GM10266 (cell line): ENCODE data around the gene FAM229A.

Source experiments
- DNase-seq: peaks from one replicate; pipeline ENCODE4 v3.0.0; 2012; ENCODE audit errors: extremely low spot score
- CTCF ChIP-seq: IDR thresholded peaks from 2 replicates; pipeline ENCODE4 v1.5.1; 2012; ENCODE audit warnings: mild to moderate bottlenecking, low read depth; ENCODE audit not compliant: control insufficient read depth, insufficient read depth; ENCODE audit errors: missing control alignments

FAM229A gene

GRCh38 chr1:32338637-32339145, 23.6 kb downstream of the FAM229A start:
- DNase-seq, result no peak
- TF ChIP-seq CTCF, result no peak

GRCh38 chr1:32337855-32338636, 24.2 kb downstream of the FAM229A start:
- DNase-seq, result no peak
- TF ChIP-seq CTCF, result no peak

- DNase-seq, result peak; percentile 86
- TF ChIP-seq CTCF, result no peak
Measured at GRCh38 chr1:32336963-32337675, 25.2 kb downstream of the FAM229A start.

GRCh38 chr1:32336591-32336932, 25.7 kb downstream of the FAM229A start:
- TF ChIP-seq CTCF, result no peak
- no peak for DNase-seq

GRCh38 chr1:32335790-32336590, 26.3 kb downstream of the FAM229A start, which contains the start of gene MARCKSL1:
Gene MARCKSL1, minus strand, starts transcription at chr1:32336233. Its CDS starts 200 bp downstream, at chr1:32336033.
- peak; percentile 87 for DNase-seq
- TF ChIP-seq CTCF, result no peak

GRCh38 chr1:32335535-32335789, 26.8 kb downstream of the FAM229A start:
- no peak for TF ChIP-seq CTCF
- no peak for DNase-seq
